SH-SY5Y (cell line): Measurements from ENCODE around the gene DLG2.

Experiments
- GATA2 ChIP-seq: IDR thresholded peaks from 2 replicates; pipeline ENCODE4 v1.6.1; 2011; ENCODE audit warnings: mild to moderate bottlenecking, low read depth, low read length
- GATA3 ChIP-seq: IDR thresholded peaks from 2 replicates; pipeline ENCODE4 v1.6.1; 2011; ENCODE audit warnings: low read depth, mild to moderate bottlenecking, low read length, moderate library complexity

DNA sequence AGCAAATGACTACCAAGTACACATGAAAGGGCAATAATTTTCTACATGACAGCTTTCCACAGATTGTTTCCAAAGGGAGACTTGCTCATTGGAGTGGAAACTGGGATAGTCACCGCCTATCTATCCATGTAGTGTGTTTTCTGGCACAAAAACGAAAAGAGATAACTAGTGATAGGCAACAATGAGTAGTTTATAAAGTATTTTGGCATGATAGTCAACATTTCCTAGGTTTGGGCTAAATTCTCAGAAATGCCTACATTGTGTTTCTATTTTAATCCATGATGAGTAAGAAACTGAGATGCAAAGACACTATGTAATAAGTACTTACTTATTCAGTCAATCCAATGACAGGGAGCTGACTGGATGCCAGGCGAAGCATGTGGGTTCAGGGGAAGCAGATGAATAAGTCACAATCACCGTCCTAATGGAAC lies 1129.1 kb downstream of the DLG2 start:
- TF ChIP-seq GATA3 = no peak
- TF ChIP-seq GATA2 = no peak
